ENCODE data around the gene LIN7A. TPM values are rescaled to one million over a fixed set of nuclear protein-coding genes. Genes with fewer than 3 reads are reported as not detected.

Gene LIN7A
- total RNA-seq, 1 donor from 2014 or later, result 0.80 TPM

GRCh38 chr12:80925237-80925636 lies 12.5 kb downstream of the LIN7A start:
- Mint-ChIP-seq H3K27me3 (ENCODE audit: low read depth) (no peaks in the 10 kb centered on the region), H3K27ac (ENCODE audit: unreplicated experiment) (no peak overlapping the region), H3K9me3 (ENCODE audit: low read depth) (peaks cover 5% of the 10 kb centered on the region), H3K4me1 (ENCODE audit: low read depth) (no peaks in the 10 kb centered on the region), H3K4me3 (ENCODE audit: unreplicated experiment) (no peak overlapping the region), H3K36me3 (ENCODE audit: low read depth) (peaks cover 2% of the 10 kb centered on the region)
- DNase-seq (ENCODE audit: low spot score), result no peak
- TF ChIP-seq, protein P1, sequence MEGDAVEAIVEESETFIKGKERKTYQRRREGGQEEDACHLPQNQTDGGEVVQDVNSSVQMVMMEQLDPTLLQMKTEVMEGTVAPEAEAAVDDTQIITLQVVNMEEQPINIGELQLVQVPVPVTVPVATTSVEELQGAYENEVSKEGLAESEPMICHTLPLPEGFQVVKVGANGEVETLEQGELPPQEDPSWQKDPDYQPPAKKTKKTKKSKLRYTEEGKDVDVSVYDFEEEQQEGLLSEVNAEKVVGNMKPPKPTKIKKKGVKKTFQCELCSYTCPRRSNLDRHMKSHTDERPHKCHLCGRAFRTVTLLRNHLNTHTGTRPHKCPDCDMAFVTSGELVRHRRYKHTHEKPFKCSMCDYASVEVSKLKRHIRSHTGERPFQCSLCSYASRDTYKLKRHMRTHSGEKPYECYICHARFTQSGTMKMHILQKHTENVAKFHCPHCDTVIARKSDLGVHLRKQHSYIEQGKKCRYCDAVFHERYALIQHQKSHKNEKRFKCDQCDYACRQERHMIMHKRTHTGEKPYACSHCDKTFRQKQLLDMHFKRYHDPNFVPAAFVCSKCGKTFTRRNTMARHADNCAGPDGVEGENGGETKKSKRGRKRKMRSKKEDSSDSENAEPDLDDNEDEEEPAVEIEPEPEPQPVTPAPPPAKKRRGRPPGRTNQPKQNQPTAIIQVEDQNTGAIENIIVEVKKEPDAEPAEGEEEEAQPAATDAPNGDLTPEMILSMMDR (IDR thresholded peaks at IDR 0.05), result no peak

- Mint-ChIP-seq H3K9me3 (ENCODE audit: low read depth) (peaks cover 5% of the 10 kb centered on the region), H3K4me3 (ENCODE audit: unreplicated experiment) (no peak overlapping the region), H3K36me3 (ENCODE audit: low read depth) (peaks cover 2% of the 10 kb centered on the region), H3K4me1 (ENCODE audit: low read depth) (no peaks in the 10 kb centered on the region), H3K27ac (ENCODE audit: unreplicated experiment) (no peak overlapping the region), H3K27me3 (ENCODE audit: low read depth) (no peaks in the 10 kb centered on the region)
- TF ChIP-seq, protein P1 (IDR thresholded peaks at IDR 0.05), result no peak
- DNase-seq (ENCODE audit: low spot score), result no peak
Measured at GRCh38 chr12:80924437-80924836, 13.3 kb downstream of the LIN7A start.

DNA sequence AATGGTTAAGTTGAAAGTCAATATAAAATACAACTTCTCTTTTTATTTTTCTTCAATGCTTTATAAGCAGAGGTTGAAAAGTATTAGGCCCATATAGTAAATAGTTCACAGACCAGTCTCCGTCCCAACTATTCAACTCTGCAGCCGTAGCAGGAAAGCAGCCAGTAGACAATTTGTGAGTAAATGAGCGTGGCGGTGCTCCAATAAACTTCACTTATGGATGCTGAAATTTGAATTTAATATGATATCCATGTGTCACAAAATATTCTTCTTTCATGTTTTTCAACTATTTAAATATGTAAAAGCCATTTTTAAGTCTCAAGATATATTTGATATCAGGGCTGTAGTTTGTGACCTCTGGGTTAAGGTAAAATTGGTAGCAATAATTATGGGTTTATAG lies 17.7 kb downstream of the LIN7A start:
- Mint-ChIP-seq H3K36me3 (ENCODE audit: low read depth) (no peaks in the 10 kb centered on the region), H3K4me3 (ENCODE audit: unreplicated experiment) (no peak overlapping the region), H3K4me1 (ENCODE audit: low read depth) (no peaks in the 10 kb centered on the region), H3K9me3 (ENCODE audit: low read depth) (no peaks in the 10 kb centered on the region), H3K27ac (ENCODE audit: unreplicated experiment) (no peak overlapping the region), H3K27me3 (ENCODE audit: low read depth) (no peaks in the 10 kb centered on the region)
- no peak for DNase-seq (ENCODE audit: low spot score)
- TF ChIP-seq, protein P1 (IDR thresholded peaks at IDR 0.05), result no peak

DNA sequence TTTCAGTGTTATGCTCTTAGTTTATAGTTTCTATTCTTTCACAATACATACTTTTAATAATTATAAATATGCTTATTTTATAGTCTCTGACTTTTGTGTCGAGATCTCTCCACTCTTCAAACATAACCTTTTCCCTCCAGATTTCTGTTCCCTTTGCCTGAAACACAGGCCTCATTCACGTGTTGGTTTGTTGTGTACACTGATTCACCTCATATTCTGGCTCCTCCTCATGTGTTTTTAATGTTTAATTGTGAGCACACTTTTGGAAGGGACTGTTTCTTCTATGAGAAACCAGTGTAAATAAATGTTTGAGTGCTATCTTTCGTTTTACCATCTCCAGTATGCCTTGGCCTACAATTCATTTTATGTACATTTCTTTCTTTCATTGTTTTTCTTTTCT lies 20.1 kb downstream of the LIN7A start:
- H3K27ac Mint-ChIP-seq (ENCODE audit: unreplicated experiment), result no peak overlapping the region

DNA sequence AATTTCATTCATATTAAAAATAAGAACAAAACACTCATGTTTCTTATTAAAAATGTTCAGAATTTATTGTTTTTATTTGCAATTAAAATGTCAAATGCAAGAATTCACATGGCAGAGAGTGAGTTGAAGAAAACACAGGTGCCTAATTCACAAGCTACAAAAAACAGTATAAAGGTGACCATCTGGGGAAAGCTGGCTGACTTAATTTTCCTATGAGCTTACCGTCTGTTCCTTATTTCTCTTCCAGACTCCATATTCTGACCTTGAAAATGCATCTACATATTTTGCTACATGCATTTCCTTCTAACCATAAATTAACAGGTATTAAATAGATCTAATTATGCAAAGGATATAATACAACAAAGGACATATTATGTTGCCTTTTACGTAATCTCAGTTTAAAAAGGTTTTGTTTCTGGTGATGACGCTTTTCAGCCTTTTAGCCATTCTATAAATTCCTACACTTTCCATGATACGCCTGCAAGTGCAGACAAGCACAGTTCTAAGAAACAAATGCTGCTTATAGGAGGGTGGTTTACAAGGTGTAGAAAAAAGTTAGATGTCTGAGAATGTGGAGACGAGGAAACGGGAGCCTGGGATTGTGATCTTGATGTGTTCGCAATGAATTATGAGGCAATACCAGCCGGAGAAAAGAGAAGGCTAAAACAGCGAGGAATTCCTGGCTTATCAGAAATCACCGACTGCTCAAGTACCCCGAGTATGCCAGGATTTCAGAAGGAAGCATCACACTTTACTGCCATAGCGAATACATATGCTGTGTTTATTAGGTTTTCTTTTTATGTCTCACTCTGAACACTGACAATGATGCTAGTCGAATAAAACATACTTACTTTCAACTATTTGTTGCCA lies 24.6 kb downstream of the LIN7A start:
- TF ChIP-seq, protein P1 (IDR thresholded peaks at IDR 0.05), result no peak
- H3K36me3 Mint-ChIP-seq (ENCODE audit: low read depth), result no peaks in the 10 kb centered on the region
- H3K9me3 Mint-ChIP-seq (ENCODE audit: low read depth), result no peaks in the 10 kb centered on the region
- no peak overlapping the region for H3K27ac Mint-ChIP-seq (ENCODE audit: unreplicated experiment)
- DNase-seq (ENCODE audit: low spot score), result no peak
- no peaks in the 10 kb centered on the region for H3K27me3 Mint-ChIP-seq (ENCODE audit: low read depth)
- H3K4me3 Mint-ChIP-seq (ENCODE audit: unreplicated experiment), result no peak overlapping the region
- no peaks in the 10 kb centered on the region for H3K4me1 Mint-ChIP-seq (ENCODE audit: low read depth)

More for the DNA sequence above, 20.1 kb downstream of the LIN7A start:
- Mint-ChIP-seq H3K9me3 (ENCODE audit: low read depth) (no peaks in the 10 kb centered on the region), H3K36me3 (ENCODE audit: low read depth) (no peaks in the 10 kb centered on the region), H3K4me3 (ENCODE audit: unreplicated experiment) (no peak overlapping the region), H3K4me1 (ENCODE audit: low read depth) (no peaks in the 10 kb centered on the region), H3K27me3 (ENCODE audit: low read depth) (no peaks in the 10 kb centered on the region)
- no peak for DNase-seq (ENCODE audit: low spot score)
- TF ChIP-seq, protein P1 (IDR thresholded peaks at IDR 0.05), result no peak

All from chondrocyte (in vitro differentiated cells).